ENCODE results near the gene NT5C.
A peak's percentile ranks its signal among the peaks of the same experiment; 100 is the strongest.
"Not testable (repeated sequence)": the region's sequence is repeated elsewhere in the genome, so short reads cannot be mapped to it uniquely, and the experiment has no call there.

Gene NT5C

DNA sequence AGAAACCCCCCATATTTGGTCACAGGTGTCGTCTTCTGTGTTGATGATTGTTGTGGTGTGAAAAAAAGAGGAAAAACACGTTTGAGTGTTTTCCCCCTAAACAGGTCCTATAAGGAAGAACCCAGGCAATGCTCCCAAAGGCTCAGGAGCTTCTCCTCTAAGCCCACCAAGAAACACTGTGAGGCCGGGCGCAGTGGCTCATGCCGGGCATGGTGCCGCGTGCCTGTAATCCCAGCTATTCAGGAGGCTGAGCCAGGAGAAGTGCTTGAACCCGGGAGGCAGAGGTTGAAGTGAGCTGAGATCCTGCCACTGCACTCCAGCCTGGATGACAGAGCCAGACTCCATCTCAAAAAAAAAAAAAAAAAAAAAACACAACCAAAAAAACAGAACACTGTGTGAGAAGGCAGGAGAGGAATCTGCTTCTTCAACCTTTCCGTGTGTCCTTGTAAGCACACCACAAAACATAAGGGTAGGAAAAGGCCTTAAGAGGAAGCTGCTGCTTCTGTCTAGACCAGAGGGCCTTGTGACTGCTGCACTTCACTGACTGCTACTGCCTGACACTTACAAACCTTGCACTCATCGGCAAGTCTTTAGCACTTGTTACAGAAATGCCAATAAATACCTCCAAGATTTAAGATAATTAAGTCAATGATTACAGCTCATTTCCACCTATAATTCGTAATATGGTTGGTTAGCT lies 13.4 kb upstream of the NT5C start:
- no peak for DNase-seq (ENCODE audit: low read depth)

- no peak for DNase-seq (ENCODE audit: low read depth)
Measured at GRCh38 chr17:75142236-75142971, 10.9 kb upstream of the NT5C start.

DNA sequence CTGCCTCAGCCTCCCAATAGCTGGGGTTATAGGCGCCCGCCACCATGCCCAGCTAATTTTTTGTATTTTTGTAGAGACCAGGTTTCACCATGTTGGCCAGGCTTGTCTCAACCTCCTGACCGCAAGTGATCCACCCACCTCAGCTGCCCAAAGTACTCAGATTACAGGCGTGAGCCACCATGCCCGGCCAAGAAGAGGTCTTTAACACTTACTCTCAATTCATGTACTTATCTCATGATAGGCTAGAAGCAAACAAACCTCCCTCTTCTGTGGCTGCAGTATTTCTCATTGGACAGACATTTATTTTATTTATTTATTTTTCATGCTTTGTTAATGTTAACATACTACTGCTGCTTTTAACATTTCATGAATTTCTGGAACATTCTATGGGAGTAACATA lies 7.0 kb upstream of the NT5C start:
- no peak for DNase-seq (ENCODE audit: low read depth)

DNA sequence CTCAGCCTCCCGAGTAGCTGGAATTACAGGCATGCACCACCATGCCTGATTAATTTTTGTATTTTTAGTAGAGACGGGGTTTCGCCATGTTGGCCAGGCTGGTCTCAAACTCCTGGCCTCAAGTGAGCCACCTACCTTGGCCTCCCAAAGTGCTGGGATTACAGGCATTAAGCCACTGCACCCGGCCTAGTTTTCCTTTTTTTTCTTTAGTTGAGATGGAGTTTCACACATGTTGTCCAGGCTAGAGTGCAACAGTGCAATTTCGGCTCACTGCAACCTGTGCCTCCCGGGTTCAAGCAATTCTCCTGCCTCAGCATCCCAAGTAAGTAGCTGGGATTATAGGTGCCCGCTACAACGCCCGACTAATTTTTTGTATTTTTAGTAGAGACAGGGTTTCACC lies 6.2 kb upstream of the NT5C start:
- DNase-seq (ENCODE audit: low read depth) = not testable (repeated sequence)

DNA sequence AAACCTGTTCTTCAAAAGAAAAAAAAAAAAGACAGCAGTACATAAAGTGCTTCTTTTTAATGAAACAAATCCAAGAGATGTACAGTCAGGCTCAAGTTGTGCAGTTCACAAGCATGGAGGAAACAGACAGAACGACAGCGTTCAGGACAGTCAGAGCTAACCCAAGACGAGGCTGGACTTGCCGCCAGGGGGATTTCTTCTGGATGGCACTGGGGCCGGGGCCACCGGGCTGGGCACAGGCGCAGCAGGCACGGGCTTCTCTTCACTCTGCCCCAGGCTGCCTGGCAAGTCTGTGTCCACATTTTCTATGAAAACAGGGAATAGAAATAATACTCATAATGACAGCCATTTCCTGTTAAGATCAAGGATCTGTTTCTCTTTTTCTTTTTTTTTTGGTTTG lies 4.4 kb upstream of the NT5C start:
- DNase-seq (ENCODE audit: low read depth) = no peak

DNA sequence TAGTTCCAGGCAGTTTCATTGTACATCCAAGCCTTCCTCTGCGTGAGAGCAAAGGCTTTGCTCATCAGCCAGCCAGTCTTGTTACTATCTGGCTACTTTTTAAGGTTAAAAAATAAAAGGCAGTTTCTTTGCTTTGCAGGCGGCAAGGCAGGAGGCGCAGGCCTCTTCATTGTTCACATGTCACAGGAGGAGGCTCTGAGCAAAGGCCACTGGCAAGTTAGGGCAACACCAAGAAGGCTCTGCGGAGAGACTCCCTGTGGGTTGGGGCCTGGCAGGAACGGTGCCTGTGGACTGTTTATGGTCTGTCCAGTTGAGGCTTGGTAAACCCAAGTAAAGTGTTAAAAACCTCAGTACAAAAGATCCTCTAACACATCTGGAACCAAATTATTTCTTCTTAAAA lies 3.9 kb upstream of the NT5C start:
- DNase-seq (ENCODE audit: low read depth) = no peak

DNA sequence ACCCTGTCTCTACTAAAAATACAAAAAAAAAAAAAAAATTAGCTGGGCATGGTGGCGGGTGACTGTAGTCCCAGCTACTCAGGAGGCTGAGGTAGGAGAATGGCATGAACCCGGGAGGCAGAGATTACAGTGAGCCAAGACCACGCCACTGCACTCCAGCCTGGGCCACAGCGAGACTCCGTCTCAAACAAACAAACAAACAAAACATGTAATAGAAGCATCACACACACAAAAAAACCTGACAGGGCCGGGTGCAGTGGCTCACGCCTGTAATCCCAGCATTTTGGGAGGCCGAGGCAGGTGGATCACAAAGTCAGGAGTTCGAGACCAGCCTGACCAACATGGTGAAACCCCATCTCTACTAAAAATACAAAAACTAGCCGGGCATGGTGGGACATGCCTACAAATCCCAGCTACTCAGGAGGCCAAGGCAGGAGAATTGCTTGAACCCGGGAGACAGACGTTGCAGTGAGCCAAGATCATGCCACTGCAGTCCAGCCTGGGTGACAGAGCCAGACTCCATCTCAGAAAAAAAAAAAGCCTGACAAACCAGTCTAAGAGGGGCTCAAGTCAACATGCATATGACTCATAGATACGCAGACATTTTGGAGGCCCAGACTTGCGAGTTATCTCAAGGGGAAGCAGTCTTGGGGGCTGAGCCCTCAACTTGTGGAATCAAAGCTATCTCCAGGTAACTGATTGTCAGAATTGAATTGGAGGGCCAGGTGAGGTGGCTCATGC lies 2.2 kb upstream of the NT5C start:
- not testable (repeated sequence) for DNase-seq (ENCODE audit: low read depth)

- no peak for DNase-seq (ENCODE audit: low read depth)
Measured at GRCh38 chr17:75133001-75133400, 1.5 kb upstream of the NT5C start.

DNA sequence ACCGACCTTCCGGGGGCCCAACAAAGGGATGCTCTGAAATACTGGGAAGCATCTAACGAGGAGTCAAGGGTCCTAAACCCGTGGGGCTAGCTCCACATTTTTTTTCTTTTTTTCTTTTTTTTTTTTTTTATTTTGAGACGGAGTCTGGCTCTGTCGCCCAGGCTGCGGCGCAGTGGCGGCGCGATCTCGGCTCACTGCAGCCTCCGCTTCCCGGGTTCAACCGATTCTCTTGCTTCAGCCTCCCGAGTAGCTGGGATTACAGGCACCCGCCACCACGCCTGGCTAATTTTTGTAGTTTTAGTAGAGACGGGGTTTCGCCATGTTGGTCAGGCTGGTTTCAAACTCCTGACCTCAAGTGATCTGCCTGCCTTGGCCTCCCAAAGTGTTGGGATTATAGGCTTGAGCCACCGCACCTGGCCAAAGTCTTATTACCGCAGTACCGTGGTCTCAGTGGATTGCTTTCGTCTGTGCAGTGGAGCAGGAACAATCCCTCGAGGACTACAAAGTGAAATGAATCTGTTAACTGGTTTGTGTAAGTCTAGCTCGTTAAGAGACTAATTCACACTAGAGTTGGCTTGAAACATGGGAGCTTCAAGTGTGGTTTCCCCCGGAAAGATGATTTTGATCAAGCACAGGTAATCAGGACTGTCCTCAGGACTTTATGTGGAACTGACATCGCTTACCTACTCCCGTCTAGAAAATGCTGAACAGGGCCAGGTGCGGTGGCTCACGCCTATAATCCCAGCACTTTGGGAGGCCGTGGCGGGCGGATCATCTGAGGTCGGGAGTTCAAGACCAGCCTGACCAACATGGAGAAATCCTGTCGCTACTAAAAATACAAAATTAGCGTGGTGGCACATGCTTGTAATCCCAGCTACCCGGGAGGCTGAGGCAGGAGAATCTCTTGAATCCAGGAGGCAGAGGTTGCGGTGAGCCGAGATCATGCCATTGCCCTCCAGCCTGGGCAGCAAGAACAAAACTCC lies 767 bp upstream of the NT5C start:
- not testable (repeated sequence) for DNase-seq (ENCODE audit: low read depth)

DNA sequence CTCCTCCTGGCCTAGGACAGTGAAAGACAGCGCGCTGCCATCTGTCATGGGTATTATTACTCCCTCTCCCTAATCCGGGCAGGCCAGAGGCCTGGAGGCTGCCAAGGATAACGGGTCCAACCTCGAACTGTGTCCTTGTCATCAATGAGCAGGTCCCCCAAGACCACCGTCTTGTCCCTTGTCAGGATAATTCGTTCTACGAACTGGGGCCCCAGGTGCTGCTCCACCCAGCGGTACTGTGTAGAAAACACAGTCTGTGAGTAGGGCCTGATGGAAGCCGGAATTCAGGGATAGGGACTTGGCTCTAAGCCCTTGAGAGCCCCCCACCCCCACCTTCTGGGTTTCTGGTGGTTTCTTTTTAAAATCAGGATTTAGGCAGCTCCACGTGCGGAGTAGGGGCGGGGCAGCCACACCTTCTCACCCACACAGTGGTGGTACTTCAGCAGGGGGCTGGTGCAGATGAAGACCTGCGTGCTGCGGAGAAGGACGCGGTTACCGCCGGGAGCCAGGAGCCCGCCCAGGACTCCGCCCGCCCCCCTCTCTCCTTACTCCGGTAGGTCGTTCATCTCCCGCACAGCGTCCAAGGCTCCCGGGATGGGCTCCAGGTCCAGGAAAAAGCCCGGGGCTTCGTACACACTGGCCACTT lies 787 bp downstream of the NT5C start:
- DNase-seq (ENCODE audit: low read depth) = no peak

DNA sequence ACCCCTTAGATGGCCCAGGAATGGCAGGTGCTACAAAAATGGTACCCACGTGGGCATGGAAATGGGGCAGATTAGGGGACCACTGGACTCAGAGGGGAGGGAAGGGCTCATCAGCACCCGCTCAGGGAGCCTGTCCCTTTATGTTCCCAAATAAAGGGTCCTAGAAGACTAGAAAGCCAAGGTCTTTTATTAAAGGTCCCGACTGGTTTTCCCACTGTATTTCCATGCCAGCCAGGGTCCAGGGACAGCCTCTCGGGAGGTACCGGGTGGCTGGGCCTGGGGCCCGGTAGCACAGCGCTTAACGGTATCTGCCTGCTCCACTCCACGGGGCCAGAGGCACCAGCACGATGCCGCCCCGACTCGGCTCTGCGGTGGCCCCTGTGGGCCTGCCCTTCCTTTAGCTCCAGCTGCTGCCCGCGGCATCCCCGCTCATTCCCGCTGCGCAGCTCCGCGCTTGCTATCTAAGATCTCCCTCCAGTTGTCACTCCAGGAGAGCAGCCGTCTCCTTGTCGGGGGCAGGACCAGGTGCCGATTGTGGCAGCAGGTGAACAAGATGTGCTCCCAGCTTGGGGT lies 1.4 kb downstream of the NT5C start:
- no peak for DNase-seq (ENCODE audit: low read depth)

DNA sequence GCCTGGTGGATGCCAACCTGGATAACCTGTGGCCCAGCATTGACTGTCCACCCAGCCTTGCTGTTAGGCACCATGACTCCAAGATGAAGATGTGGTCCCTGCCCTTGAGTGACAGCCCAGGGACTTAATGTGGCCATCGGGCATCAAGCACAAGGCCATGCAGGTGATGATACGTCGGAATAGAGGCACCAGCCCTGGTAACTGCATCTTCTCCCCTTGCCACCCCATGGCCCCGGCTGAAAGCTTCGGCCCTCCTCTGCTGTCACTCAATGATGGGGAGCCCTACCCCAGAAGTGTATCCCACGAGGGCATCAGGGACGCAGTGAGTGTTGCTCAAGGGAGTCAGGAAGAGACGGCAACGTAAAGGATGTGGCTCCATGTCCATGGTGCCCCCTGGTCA lies 2.0 kb downstream of the NT5C start:
- DNase-seq (ENCODE audit: low read depth) = no peak

DNA sequence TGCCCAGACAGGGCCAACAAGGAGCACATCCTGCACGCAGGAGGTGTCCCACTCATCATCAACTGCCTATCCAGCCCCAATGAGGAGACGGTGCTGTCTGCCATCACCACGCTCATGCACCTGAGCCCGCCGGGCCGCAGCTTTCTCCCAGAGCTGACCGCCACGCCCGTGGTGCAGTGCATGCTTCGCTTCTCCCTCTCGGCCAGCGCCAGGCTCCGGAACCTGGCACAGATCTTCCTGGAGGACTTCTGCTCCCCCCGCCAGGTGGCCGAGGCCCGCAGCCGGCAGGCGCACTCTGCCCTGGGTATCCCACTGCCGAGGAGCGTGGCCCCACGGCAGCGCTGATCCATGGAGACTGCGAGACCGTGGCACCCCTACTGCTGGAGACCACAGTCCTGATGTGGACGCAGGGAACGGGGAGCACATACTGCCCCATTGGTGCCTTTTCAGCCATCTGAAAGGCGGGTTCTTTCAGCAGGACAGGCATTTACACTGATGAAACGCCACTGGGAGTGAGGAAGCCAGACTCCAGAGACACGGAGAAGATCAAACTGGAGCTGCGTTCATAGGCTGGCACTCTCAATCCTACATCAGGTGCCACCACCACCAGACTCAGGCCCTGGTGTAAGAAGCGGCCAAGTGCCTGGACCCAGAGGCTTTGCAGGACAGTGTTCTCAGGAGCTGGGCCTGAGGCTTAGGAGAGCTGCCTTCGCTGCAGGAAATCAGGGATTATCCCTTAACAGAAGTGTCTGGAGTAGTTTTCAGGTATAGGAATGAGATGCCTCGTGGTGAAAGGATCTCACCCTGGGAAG lies 2.6 kb downstream of the NT5C start:
- no peak for DNase-seq (ENCODE audit: low read depth)

GRCh38 chr17:75127936-75128335 lies 3.6 kb downstream of the NT5C start:
- DNase-seq (ENCODE audit: low read depth) = not testable (repeated sequence)

DNA sequence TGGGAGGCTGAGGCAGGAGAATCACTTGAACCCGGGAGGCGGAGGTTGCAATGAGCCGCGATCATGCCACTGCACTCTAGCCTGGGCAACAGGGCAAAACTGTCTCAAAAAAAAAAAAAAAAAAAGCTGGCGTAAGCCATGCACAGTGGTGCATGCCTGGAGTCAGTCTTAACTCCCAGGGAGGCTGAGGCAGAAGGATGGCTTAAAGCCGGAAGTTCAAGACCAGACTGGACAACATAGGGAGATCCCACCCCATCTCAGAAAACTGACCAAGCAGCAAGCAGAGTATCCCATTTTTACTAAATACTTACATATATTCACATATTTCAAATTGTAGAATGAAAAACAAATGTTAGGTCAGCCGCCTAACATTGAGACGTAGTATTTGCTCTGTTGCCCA lies 4.6 kb downstream of the NT5C start:
- DNase-seq (ENCODE audit: low read depth) = no peak

- DNase-seq (ENCODE audit: low read depth) = no peak
Measured at GRCh38 chr17:75125984-75126383, 5.6 kb downstream of the NT5C start.

GRCh38 chr17:75124819-75125162 lies 6.8 kb downstream of the NT5C start:
- no peak for DNase-seq (ENCODE audit: low read depth)

GRCh38 chr17:75124041-75124818 lies 7.3 kb downstream of the NT5C start:
- peak; percentile 21 for DNase-seq (ENCODE audit: low read depth)

- DNase-seq (ENCODE audit: low read depth) = no peak
Measured at GRCh38 chr17:75118307-75118706, 13.2 kb downstream of the NT5C start.

Data from stimulated activated CD8-positive, alpha-beta memory T cell treated with anti-CD3 and anti-CD28 coated beads, Interleukin-7, amount 100 ng/mL, for 24 hours (primary cell).